Muscle of leg (tissue), 11 donors: Measurements from ENCODE around the gene SYTL3. TPM values are rescaled to one million over a fixed set of nuclear protein-coding genes. Genes with fewer than 3 reads are reported as not detected.

ENCODE experiments used
- DNase-seq: peaks from one replicate; pipeline ENCODE4 v3.0.0; 2013
- H3K27ac ChIP-seq: one replicate; pipeline ENCODE4 v1.5.1; 2013; ENCODE audit warnings: mild to moderate bottlenecking, low read length, control low read depth
- H3K27me3 ChIP-seq: one replicate; pipeline ENCODE4 v1.6.1; 2013; ENCODE audit warnings: low read length; ENCODE audit not compliant: control insufficient read depth, insufficient read depth
- H3K36me3 ChIP-seq: one replicate; pipeline ENCODE4 v1.6.1; 2013; ENCODE audit warnings: low read length; ENCODE audit not compliant: control insufficient read depth, insufficient read depth
- H3K4me1 ChIP-seq: one replicate; pipeline ENCODE4 v1.6.1; 2013; ENCODE audit warnings: low read length; ENCODE audit not compliant: control insufficient read depth, insufficient read depth
- H3K4me3 ChIP-seq: one replicate; pipeline ENCODE4 v1.5.1; 2013; ENCODE audit warnings: low read length, control low read depth
- H3K9me3 ChIP-seq: replicated peaks from 2 replicates; pipeline ENCODE4 v1.6.1; 2013; ENCODE audit warnings: low read depth, low read length; ENCODE audit not compliant: control insufficient read depth
- WGBS: methylation state at CpG from one replicate; pipeline ENCODE4 v1.1.5; 2013; ENCODE audit warnings: missing lambda C conversion rate; ENCODE audit not compliant: insufficient coverage; 5-methylcytosine and 5-hydroxymethylcytosine counted together
- polyA plus RNA-seq, 8 donors: library from polyadenylated mRNA; unstranded; fragments of 120-200 nt; gene quantifications; one replicate each; pipeline versions ENCODE4 v1.2.1 to v1.2.3, GENCODE V29; 2013; ENCODE audit warnings: inconsistent platforms in 1 of 8, low replicate concordance in 1 of 8; ENCODE audit not compliant: insufficient read length in 8 of 8, insufficient read depth in 1 of 8
- total RNA-seq: library from RNA; stranded (reverse); fragments of 120-200 nt; gene quantifications from one replicate; pipeline ENCODE4 v1.2.4, GENCODE V29; 2013

The SYTL3 gene
- total and polyA plus RNA-seq, 9 donors: 4.2 to 10.5 (median 7.8) TPM

- DNase-seq: peak; percentile 93
- H3K4me3 ChIP-seq: no peak overlapping the region
- H3K27ac ChIP-seq: no peak overlapping the region
- H3K27me3 ChIP-seq: peaks cover 2% of the 10 kb centered on the region
- H3K9me3 ChIP-seq: no peaks in the 10 kb centered on the region
- H3K4me1 ChIP-seq: peaks cover 41% of the 10 kb centered on the region
- peaks cover 11% of the 10 kb centered on the region for H3K36me3 ChIP-seq
- WGBS: 11% methylated on average over 9 of the region's 9 CpGs
Observed at GRCh38 chr6:158758451-158758860, 108.6 kb downstream of the SYTL3 start.

GRCh38 chr6:158758941-158759479 lies 109.2 kb downstream of the SYTL3 start:
- Histone ChIP-seq H3K4me1 (peaks cover 41% of the 10 kb centered on the region), H3K27me3 (peaks cover 2% of the 10 kb centered on the region), H3K27ac (no peak overlapping the region), H3K9me3 (no peaks in the 10 kb centered on the region), H3K4me3 (no peak overlapping the region), H3K36me3 (peaks cover 15% of the 10 kb centered on the region)
- 69% methylated on average over 14 of the region's 18 CpGs for WGBS
- no peak for DNase-seq

- peaks cover 2% of the 10 kb centered on the region for H3K27me3 ChIP-seq
- DNase-seq: no peak
- H3K9me3 ChIP-seq: no peaks in the 10 kb centered on the region
- no peak overlapping the region for H3K4me3 ChIP-seq
- WGBS: 52% methylated on average over 5 of the region's 7 CpGs
- no peak overlapping the region for H3K27ac ChIP-seq
- H3K36me3 ChIP-seq: peaks cover 24% of the 10 kb centered on the region
- peaks cover 38% of the 10 kb centered on the region for H3K4me1 ChIP-seq
Observed at GRCh38 chr6:158759966-158760617, 110.2 kb downstream of the SYTL3 start.

- Histone ChIP-seq H3K36me3 (peaks cover 28% of the 10 kb centered on the region), H3K4me1 (peaks cover 38% of the 10 kb centered on the region), H3K4me3 (no peak overlapping the region), H3K27me3 (no peaks in the 10 kb centered on the region), H3K9me3 (no peaks in the 10 kb centered on the region), H3K27ac (no peak overlapping the region)
- 77% methylated on average over 13 of the region's 17 CpGs for WGBS
- DNase-seq: no peak
Observed at GRCh38 chr6:158760618-158761250, 110.9 kb downstream of the SYTL3 start.

GRCh38 chr6:158761746-158762145 lies 111.9 kb downstream of the SYTL3 start:
- Histone ChIP-seq H3K27me3 (no peaks in the 10 kb centered on the region), H3K4me3 (no peak overlapping the region), H3K9me3 (no peaks in the 10 kb centered on the region), H3K36me3 (peaks cover 34% of the 10 kb centered on the region), H3K4me1 (peaks cover 37% of the 10 kb centered on the region), H3K27ac (no peak overlapping the region)
- no peak for DNase-seq
- WGBS: 91% methylated on average over 9 of the region's 10 CpGs

GRCh38 chr6:158762787-158763433 lies 113.1 kb downstream of the SYTL3 start:
- Histone ChIP-seq H3K36me3 (peaks cover 45% of the 10 kb centered on the region), H3K27me3 (no peaks in the 10 kb centered on the region), H3K4me3 (no peak overlapping the region), H3K9me3 (no peaks in the 10 kb centered on the region), H3K4me1 (peaks cover 27% of the 10 kb centered on the region), H3K27ac (no peak overlapping the region)
- 72% methylated on average over 8 of the region's 12 CpGs for whole genome bisulfite sequencing
- no peak for DNase-seq

GRCh38 chr6:158763434-158764182 lies 113.8 kb downstream of the SYTL3 start:
- WGBS: 61% methylated on average over 8 of the region's 11 CpGs
- DNase-seq: no peak
- Histone ChIP-seq H3K4me3 (no peak overlapping the region), H3K36me3 (peaks cover 51% of the 10 kb centered on the region), H3K4me1 (peaks cover 21% of the 10 kb centered on the region), H3K27ac (no peak overlapping the region), H3K27me3 (no peaks in the 10 kb centered on the region), H3K9me3 (no peaks in the 10 kb centered on the region)

- 86% methylated on average over 5 of the region's 14 CpGs for WGBS
- no peaks in the 10 kb centered on the region for H3K27me3 ChIP-seq
- H3K4me1 ChIP-seq: peaks cover 21% of the 10 kb centered on the region
- peaks cover 58% of the 10 kb centered on the region for H3K36me3 ChIP-seq
- no peak overlapping the region for H3K27ac ChIP-seq
- no peak for DNase-seq
- no peaks in the 10 kb centered on the region for H3K9me3 ChIP-seq
- no peak overlapping the region for H3K4me3 ChIP-seq
Observed at GRCh38 chr6:158764183-158764849, 114.5 kb downstream of the SYTL3 start.

- H3K9me3 ChIP-seq: no peaks in the 10 kb centered on the region
- 93% methylated on average over 9 of the region's 9 CpGs for WGBS
- H3K27ac ChIP-seq: no peak overlapping the region
- H3K4me3 ChIP-seq: no peak overlapping the region
- peaks cover 64% of the 10 kb centered on the region for H3K36me3 ChIP-seq
- DNase-seq: no peak
- peaks cover 24% of the 10 kb centered on the region for H3K4me1 ChIP-seq
- no peaks in the 10 kb centered on the region for H3K27me3 ChIP-seq
Observed at GRCh38 chr6:158764926-158765325, 115.1 kb downstream of the SYTL3 start.
